ENCODE results near the gene RARA.

RARA gene

GRCh38 chr17:40290629-40291280 lies 18.2 kb upstream of the RARA start:
- TF ChIP-seq, protein P1, sequence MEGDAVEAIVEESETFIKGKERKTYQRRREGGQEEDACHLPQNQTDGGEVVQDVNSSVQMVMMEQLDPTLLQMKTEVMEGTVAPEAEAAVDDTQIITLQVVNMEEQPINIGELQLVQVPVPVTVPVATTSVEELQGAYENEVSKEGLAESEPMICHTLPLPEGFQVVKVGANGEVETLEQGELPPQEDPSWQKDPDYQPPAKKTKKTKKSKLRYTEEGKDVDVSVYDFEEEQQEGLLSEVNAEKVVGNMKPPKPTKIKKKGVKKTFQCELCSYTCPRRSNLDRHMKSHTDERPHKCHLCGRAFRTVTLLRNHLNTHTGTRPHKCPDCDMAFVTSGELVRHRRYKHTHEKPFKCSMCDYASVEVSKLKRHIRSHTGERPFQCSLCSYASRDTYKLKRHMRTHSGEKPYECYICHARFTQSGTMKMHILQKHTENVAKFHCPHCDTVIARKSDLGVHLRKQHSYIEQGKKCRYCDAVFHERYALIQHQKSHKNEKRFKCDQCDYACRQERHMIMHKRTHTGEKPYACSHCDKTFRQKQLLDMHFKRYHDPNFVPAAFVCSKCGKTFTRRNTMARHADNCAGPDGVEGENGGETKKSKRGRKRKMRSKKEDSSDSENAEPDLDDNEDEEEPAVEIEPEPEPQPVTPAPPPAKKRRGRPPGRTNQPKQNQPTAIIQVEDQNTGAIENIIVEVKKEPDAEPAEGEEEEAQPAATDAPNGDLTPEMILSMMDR (conservative IDR thresholded peaks at IDR 0.05; ENCODE audit: low read length), result peak; percentile 85
- TF ChIP-seq EZH2phosphoT487 (IDR thresholded peaks at IDR 0.05; ENCODE audit: borderline replicate concordance), result no peak
- Histone ChIP-seq H3K79me2 (ENCODE audit: insufficient read depth, low read length) (peaks cover 68% of the 10 kb centered on the region), H3K9me3 (ENCODE audit: insufficient read depth, low read depth, low read length) (no peaks in the 10 kb centered on the region), H3K9ac (ENCODE audit: low read depth, low read length, poor library complexity, severe bottlenecking) (peak overlapping the region; percentile 51), H3K27me3 (ENCODE audit: insufficient read depth, low read length, poor library complexity, severe bottlenecking) (no peaks in the 10 kb centered on the region), H2AFZ (ENCODE audit: low read length) (no peak overlapping the region), H4K20me1 (ENCODE audit: insufficient read depth, low read length, poor library complexity, severe bottlenecking) (peaks cover 37% of the 10 kb centered on the region), H3K36me3 (ENCODE audit: insufficient read depth, low read length) (peaks cover 40% of the 10 kb centered on the region; the same call in 1 of the 2 replicates), H3K4me2 (ENCODE audit: low read depth, low read length, poor library complexity, severe bottlenecking) (peak overlapping the region; percentile 71), H3K4me1 (ENCODE audit: insufficient read depth, low read length, poor library complexity, severe bottlenecking) (peaks cover 50% of the 10 kb centered on the region), H3K4me3 (ENCODE audit: low read length, poor library complexity, severe bottlenecking) (peak overlapping the region; percentile 16), H3K9me2 (replicated peaks; ENCODE audit: low read depth, low read length) (no peaks in the 10 kb centered on the region), H3F3A (ENCODE audit: low read depth) (no peaks in the 10 kb centered on the region)

- H3K27me3 ChIP-seq (ENCODE audit: insufficient read depth, low read length, poor library complexity, severe bottlenecking), result no peaks in the 10 kb centered on the region
- H3K36me3 ChIP-seq (ENCODE audit: insufficient read depth, low read length), result peaks cover 42% of the 10 kb centered on the region; the same call in 1 of the 2 replicates
- H3K79me2 ChIP-seq (ENCODE audit: insufficient read depth, low read length), result peaks cover 70% of the 10 kb centered on the region
- H3K9me3 ChIP-seq (ENCODE audit: insufficient read depth, low read depth, low read length), result no peaks in the 10 kb centered on the region
- H2AFZ ChIP-seq (ENCODE audit: low read length), result no peak overlapping the region
- no peak overlapping the region for H3K4me3 ChIP-seq (ENCODE audit: low read length, poor library complexity, severe bottlenecking)
- peaks cover 55% of the 10 kb centered on the region for H3K4me1 ChIP-seq (ENCODE audit: insufficient read depth, low read length, poor library complexity, severe bottlenecking)
- H3K9me2 ChIP-seq (replicated peaks; ENCODE audit: low read depth, low read length), result no peaks in the 10 kb centered on the region
- H3F3A ChIP-seq (ENCODE audit: low read depth), result no peaks in the 10 kb centered on the region
- H4K20me1 ChIP-seq (ENCODE audit: insufficient read depth, low read length, poor library complexity, severe bottlenecking), result peaks cover 37% of the 10 kb centered on the region
- peak overlapping the region; percentile 71 for H3K4me2 ChIP-seq (ENCODE audit: low read depth, low read length, poor library complexity, severe bottlenecking)
- TF ChIP-seq EZH2phosphoT487 (IDR thresholded peaks at IDR 0.05; ENCODE audit: borderline replicate concordance), result no peak
- TF ChIP-seq, protein P1 (conservative IDR thresholded peaks at IDR 0.05; ENCODE audit: low read length), result no peak
- H3K9ac ChIP-seq (ENCODE audit: low read depth, low read length, poor library complexity, severe bottlenecking), result peak overlapping the region; percentile 51
These were observed 17.7 kb upstream of the RARA start for GRCh38 chr17:40291281-40291664.

- Histone ChIP-seq H3K4me3 (ENCODE audit: low read length, poor library complexity, severe bottlenecking) (no peak overlapping the region), H4K20me1 (ENCODE audit: insufficient read depth, low read length, poor library complexity, severe bottlenecking) (peaks cover 37% of the 10 kb centered on the region), H3F3A (ENCODE audit: low read depth) (no peaks in the 10 kb centered on the region), H3K27me3 (ENCODE audit: insufficient read depth, low read length, poor library complexity, severe bottlenecking) (no peaks in the 10 kb centered on the region), H3K9me2 (replicated peaks; ENCODE audit: low read depth, low read length) (no peaks in the 10 kb centered on the region), H3K9me3 (ENCODE audit: insufficient read depth, low read depth, low read length) (no peaks in the 10 kb centered on the region), H3K79me2 (ENCODE audit: insufficient read depth, low read length) (peaks cover 69% of the 10 kb centered on the region), H2AFZ (ENCODE audit: low read length) (no peak overlapping the region), H3K36me3 (ENCODE audit: insufficient read depth, low read length) (peaks cover 53% of the 10 kb centered on the region; the same call in 1 of the 2 replicates), H3K9ac (ENCODE audit: low read depth, low read length, poor library complexity, severe bottlenecking) (peak overlapping the region; percentile 47), H3K4me1 (ENCODE audit: insufficient read depth, low read length, poor library complexity, severe bottlenecking) (peaks cover 52% of the 10 kb centered on the region), H3K4me2 (ENCODE audit: low read depth, low read length, poor library complexity, severe bottlenecking) (peak overlapping the region; percentile 59)
- no peak for TF ChIP-seq EZH2phosphoT487 (IDR thresholded peaks at IDR 0.05; ENCODE audit: borderline replicate concordance)
- TF ChIP-seq, protein P1 (conservative IDR thresholded peaks at IDR 0.05; ENCODE audit: low read length), result no peak
These were observed 15.6 kb upstream of the RARA start for GRCh38 chr17:40293363-40293762.
